ENCODE measurements around the gene BTNL8.

Gene BTNL8

GRCh38 chr5:180898621-180899246 lies at the start of gene BTNL8:
TSS of gene BTNL8 (plus strand) at chr5:180899159. CDS start at chr5:180899311, 152 bp downstream.
- DNase-seq, result no peak

GRCh38 chr5:180849827-180850226 lies 49.1 kb upstream of the BTNL8 start:
- DNase-seq, result no peak

GRCh38 chr5:180850434-180851078 lies 48.4 kb upstream of the BTNL8 start:
- DNase-seq, result no peak

GRCh38 chr5:180852495-180852894 lies 46.5 kb upstream of the BTNL8 start:
- DNase-seq, result no peak

GRCh38 chr5:180853121-180853847 lies 45.7 kb upstream of the BTNL8 start:
- DNase-seq, result no peak

GRCh38 chr5:180853848-180854176 lies 45.1 kb upstream of the BTNL8 start:
- DNase-seq, result no peak

GRCh38 chr5:180858586-180858985 lies 40.4 kb upstream of the BTNL8 start:
- DNase-seq, result no peak

GRCh38 chr5:180860273-180860886 lies 38.6 kb upstream of the BTNL8 start:
- peak; percentile 30 to 60 for DNase-seq

GRCh38 chr5:180860887-180861822 lies 37.8 kb upstream of the BTNL8 start, which contains the start of gene ZFP62:
TSS of gene ZFP62 (minus strand) at chr5:180861276. CDS start at chr5:180861219, 57 bp downstream.
- peak; percentile 96 to 97 for DNase-seq

GRCh38 chr5:180862645-180863044 lies 36.3 kb upstream of the BTNL8 start:
- DNase-seq, result no peak

GRCh38 chr5:180865981-180866695 lies 32.8 kb upstream of the BTNL8 start:
- no peak for DNase-seq

- no peak for DNase-seq
Measured at GRCh38 chr5:180866985-180867384, 32.0 kb upstream of the BTNL8 start.

GRCh38 chr5:180868960-180869359 lies 30.0 kb upstream of the BTNL8 start:
- peak; percentile 70 to 71 for DNase-seq

GRCh38 chr5:180869587-180869986 lies 29.4 kb upstream of the BTNL8 start:
- DNase-seq, result no peak

GRCh38 chr5:180870276-180871068 lies 28.5 kb upstream of the BTNL8 start:
- DNase-seq, result no peak

GRCh38 chr5:180872419-180872818 lies 26.5 kb upstream of the BTNL8 start:
- DNase-seq, result no peak

GRCh38 chr5:180873615-180874520 lies 25.1 kb upstream of the BTNL8 start:
- no peak for DNase-seq

- DNase-seq, result no peak
Measured at GRCh38 chr5:180874804-180875582, 24.0 kb upstream of the BTNL8 start.

- DNase-seq, result no peak
Measured at GRCh38 chr5:180875860-180876426, 23.0 kb upstream of the BTNL8 start.

Measured in NCI-H2081 (cell line).